Stimulated activated memory B cell treated with anti-CD40 and anti-IgM and Interleukin-4, amounts not matched to agents 10 μg/mL and 1 μg/mL and 100 μg/mL, for 72 hours (primary cell): Measurements from ENCODE around the gene TRIM27.
A peak's percentile ranks its signal among the peaks of the same experiment; 100 is the strongest.

Experiments
- ATAC-seq: fragments of 150-1000 bp; cut with Tn5 transposase; 2 replicates; pipeline ENCODE4 v1.10.0; 2021
- H3K27ac Mint-ChIP-seq: one replicate; pipeline ENCODE4 v1.8.0; 2022; ENCODE audit warnings: mild to moderate bottlenecking, mixed read lengths
- H3K27me3 Mint-ChIP-seq: one replicate; pipeline ENCODE4 v1.8.0; 2022; ENCODE audit warnings: mixed read lengths
- H3K36me3 Mint-ChIP-seq: one replicate; pipeline ENCODE4 v1.8.0; 2022; ENCODE audit warnings: mixed read lengths
- H3K4me1 Mint-ChIP-seq: one replicate; pipeline ENCODE4 v1.8.0; 2022; ENCODE audit warnings: mixed read lengths
- H3K4me3 Mint-ChIP-seq: one replicate; pipeline ENCODE4 v1.8.0; 2022; ENCODE audit warnings: mild to moderate bottlenecking, moderate library complexity, mixed read lengths
- H3K9me3 Mint-ChIP-seq: one replicate; pipeline ENCODE4 v1.8.0; 2022; ENCODE audit warnings: mixed read lengths

TRIM27 gene

GRCh38 chr6:28922004-28922820 is 1.6 kb downstream of the TRIM27 start:
- peak overlapping the region; percentile 87 for H3K4me3 Mint-ChIP-seq
- H3K4me1 Mint-ChIP-seq: peaks cover 39% of the 10 kb centered on the region
- ATAC-seq: no peak
- H3K27ac Mint-ChIP-seq: peak overlapping the region; percentile 90
- H3K9me3 Mint-ChIP-seq: no peaks in the 10 kb centered on the region
- H3K27me3 Mint-ChIP-seq: no peaks in the 10 kb centered on the region
- peaks cover 39% of the 10 kb centered on the region for H3K36me3 Mint-ChIP-seq

- Mint-ChIP-seq H3K9me3 (no peaks in the 10 kb centered on the region), H3K27me3 (no peaks in the 10 kb centered on the region), H3K27ac (no peak overlapping the region), H3K4me3 (no peak overlapping the region), H3K4me1 (peaks cover 45% of the 10 kb centered on the region), H3K36me3 (peaks cover 51% of the 10 kb centered on the region)
- no peak for ATAC-seq
Measured at GRCh38 chr6:28920281-28920680, 3.5 kb downstream of the TRIM27 start.

- Mint-ChIP-seq H3K27ac (no peak overlapping the region), H3K9me3 (no peaks in the 10 kb centered on the region)
Measured at GRCh38 chr6:28914941-28915340, 8.8 kb downstream of the TRIM27 start.

GRCh38 chr6:28910901-28911690 is 12.7 kb downstream of the TRIM27 start:
- H3K36me3 Mint-ChIP-seq: peaks cover 53% of the 10 kb centered on the region

More at GRCh38 chr6:28914941-28915340, 8.8 kb downstream of the TRIM27 start:
- no peaks in the 10 kb centered on the region for H3K27me3 Mint-ChIP-seq
- H3K36me3 Mint-ChIP-seq: peaks cover 55% of the 10 kb centered on the region
- no peak overlapping the region for H3K4me3 Mint-ChIP-seq
- H3K4me1 Mint-ChIP-seq: peaks cover 16% of the 10 kb centered on the region
- no peak for ATAC-seq

GRCh38 chr6:28907394-28907793 is 16.4 kb downstream of the TRIM27 start:
- H3K4me1 Mint-ChIP-seq: no peaks in the 10 kb centered on the region
- H3K36me3 Mint-ChIP-seq: peaks cover 73% of the 10 kb centered on the region
- no peak overlapping the region for H3K27ac Mint-ChIP-seq
- H3K9me3 Mint-ChIP-seq: no peaks in the 10 kb centered on the region
- no peaks in the 10 kb centered on the region for H3K27me3 Mint-ChIP-seq
- no peak for ATAC-seq
- H3K4me3 Mint-ChIP-seq: no peak overlapping the region

More at GRCh38 chr6:28910901-28911690, 12.7 kb downstream of the TRIM27 start:
- Mint-ChIP-seq H3K4me1 (no peaks in the 10 kb centered on the region), H3K27me3 (no peaks in the 10 kb centered on the region), H3K9me3 (no peaks in the 10 kb centered on the region), H3K27ac (no peak overlapping the region), H3K4me3 (no peak overlapping the region)
- ATAC-seq: no peak

GRCh38 chr6:28906669-28907068 is 17.1 kb downstream of the TRIM27 start:
- peaks cover 73% of the 10 kb centered on the region for H3K36me3 Mint-ChIP-seq
- H3K9me3 Mint-ChIP-seq: no peaks in the 10 kb centered on the region
- ATAC-seq: no peak
- H3K27me3 Mint-ChIP-seq: no peaks in the 10 kb centered on the region
- no peak overlapping the region for H3K27ac Mint-ChIP-seq
- H3K4me3 Mint-ChIP-seq: no peak overlapping the region
- no peaks in the 10 kb centered on the region for H3K4me1 Mint-ChIP-seq

- Mint-ChIP-seq H3K27me3 (no peaks in the 10 kb centered on the region), H3K27ac (no peak overlapping the region), H3K9me3 (no peaks in the 10 kb centered on the region), H3K36me3 (peaks cover 66% of the 10 kb centered on the region), H3K4me1 (peaks cover 15% of the 10 kb centered on the region), H3K4me3 (no peak overlapping the region)
- no peak for ATAC-seq
Measured at GRCh38 chr6:28903686-28904085, 20.1 kb downstream of the TRIM27 start.

- H3K36me3 Mint-ChIP-seq: peaks cover 61% of the 10 kb centered on the region
- ATAC-seq: no peak
- H3K27me3 Mint-ChIP-seq: no peaks in the 10 kb centered on the region
- H3K4me1 Mint-ChIP-seq: peaks cover 15% of the 10 kb centered on the region
- no peak overlapping the region for H3K4me3 Mint-ChIP-seq
- no peaks in the 10 kb centered on the region for H3K9me3 Mint-ChIP-seq
- peak overlapping the region; percentile 48 for H3K27ac Mint-ChIP-seq
Measured at GRCh38 chr6:28901831-28902230, 22.0 kb downstream of the TRIM27 start.

GRCh38 chr6:28900577-28901256 is 23.1 kb downstream of the TRIM27 start:
- Mint-ChIP-seq H3K36me3 (peaks cover 59% of the 10 kb centered on the region), H3K4me3 (no peak overlapping the region), H3K27ac (peak overlapping the region; percentile 48), H3K4me1 (peaks cover 15% of the 10 kb centered on the region), H3K9me3 (no peaks in the 10 kb centered on the region), H3K27me3 (no peaks in the 10 kb centered on the region)
- no peak for ATAC-seq

GRCh38 chr6:28898710-28898965 is 25.1 kb downstream of the TRIM27 start:
- Mint-ChIP-seq H3K36me3 (peaks cover 38% of the 10 kb centered on the region), H3K9me3 (no peaks in the 10 kb centered on the region), H3K27me3 (no peaks in the 10 kb centered on the region), H3K4me1 (peaks cover 15% of the 10 kb centered on the region), H3K4me3 (peak overlapping the region; percentile 72), H3K27ac (peak overlapping the region; percentile 75)
- ATAC-seq: no peak

- ATAC-seq: no peak
- peaks cover 2% of the 10 kb centered on the region for H3K9me3 Mint-ChIP-seq
- peaks cover 15% of the 10 kb centered on the region for H3K4me1 Mint-ChIP-seq
- peaks cover 8% of the 10 kb centered on the region for H3K27me3 Mint-ChIP-seq
- H3K4me3 Mint-ChIP-seq: no peak overlapping the region
- peak overlapping the region; percentile 99 for H3K27ac Mint-ChIP-seq
- peaks cover 26% of the 10 kb centered on the region for H3K36me3 Mint-ChIP-seq
Measured at GRCh38 chr6:28897369-28897745, 26.4 kb downstream of the TRIM27 start.

- peak; percentile 52 for ATAC-seq
- H3K9me3 Mint-ChIP-seq: peaks cover 2% of the 10 kb centered on the region
Measured at GRCh38 chr6:28896505-28897368, 27.0 kb downstream of the TRIM27 start.

GRCh38 chr6:28895131-28895812 is 28.5 kb downstream of the TRIM27 start:
- Mint-ChIP-seq H3K4me1 (peaks cover 1% of the 10 kb centered on the region), H3K9me3 (peaks cover 2% of the 10 kb centered on the region), H3K27ac (peak overlapping the region; percentile 99), H3K4me3 (peak overlapping the region; percentile 99), H3K36me3 (peaks cover 12% of the 10 kb centered on the region), H3K27me3 (peaks cover 8% of the 10 kb centered on the region)
- ATAC-seq: peak; percentile 85

More at GRCh38 chr6:28896505-28897368, 27.0 kb downstream of the TRIM27 start:
- peak overlapping the region; percentile 99 for H3K4me3 Mint-ChIP-seq
- peak overlapping the region; percentile 99 for H3K27ac Mint-ChIP-seq
- peaks cover 8% of the 10 kb centered on the region for H3K27me3 Mint-ChIP-seq
- peaks cover 26% of the 10 kb centered on the region for H3K36me3 Mint-ChIP-seq
- peaks cover 15% of the 10 kb centered on the region for H3K4me1 Mint-ChIP-seq

- H3K36me3 Mint-ChIP-seq: peaks cover 5% of the 10 kb centered on the region
- H3K27ac Mint-ChIP-seq: no peak overlapping the region
- peak overlapping the region; percentile 16 for H3K4me3 Mint-ChIP-seq
- H3K9me3 Mint-ChIP-seq: peaks cover 2% of the 10 kb centered on the region
- no peaks in the 10 kb centered on the region for H3K4me1 Mint-ChIP-seq
- H3K27me3 Mint-ChIP-seq: peaks cover 8% of the 10 kb centered on the region
- no peak for ATAC-seq
Measured at GRCh38 chr6:28893172-28893799, 30.5 kb downstream of the TRIM27 start.
